ENCODE data around the gene GNG12. TPM values are rescaled to one million over a fixed set of nuclear protein-coding genes. Genes with fewer than 3 reads are reported as not detected.

Gene GNG12
- total RNA-seq, 2 donors from 2014 or later, result 29.1 to 45.4 TPM

DNA sequence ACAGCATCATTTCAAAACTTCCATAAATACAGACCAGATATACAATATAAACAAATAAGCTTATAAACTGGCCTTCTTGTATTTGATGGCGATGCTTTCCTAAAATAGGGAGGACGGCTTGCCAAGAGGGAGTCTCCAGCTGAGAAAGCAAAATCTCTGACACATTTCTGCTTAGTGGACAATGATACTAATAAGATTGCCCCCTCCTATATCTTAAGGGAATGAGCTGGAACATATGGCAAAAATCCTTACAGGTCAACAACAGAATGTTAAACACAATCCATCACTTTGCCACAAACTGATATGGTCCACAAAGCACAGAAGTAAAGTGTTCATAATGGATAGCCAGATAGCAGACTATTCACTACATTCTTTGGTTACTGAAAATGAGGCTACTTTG lies 155.3 kb downstream of the GNG12 start:
- Histone ChIP-seq H3K9me3 (no peaks in the 10 kb centered on the region), H3K4me3 (no peak overlapping the region), H3K4me1 (peaks cover 0 to 10% of the 10 kb centered on the region in 2 donors), H3K27me3 (no peaks in the 10 kb centered on the region), H3K36me3 (no peaks in the 10 kb centered on the region), H3K27ac (no peak overlapping the region)
- no peak for DNase-seq (ENCODE audit: low spot score)
- TF ChIP-seq, protein P1, sequence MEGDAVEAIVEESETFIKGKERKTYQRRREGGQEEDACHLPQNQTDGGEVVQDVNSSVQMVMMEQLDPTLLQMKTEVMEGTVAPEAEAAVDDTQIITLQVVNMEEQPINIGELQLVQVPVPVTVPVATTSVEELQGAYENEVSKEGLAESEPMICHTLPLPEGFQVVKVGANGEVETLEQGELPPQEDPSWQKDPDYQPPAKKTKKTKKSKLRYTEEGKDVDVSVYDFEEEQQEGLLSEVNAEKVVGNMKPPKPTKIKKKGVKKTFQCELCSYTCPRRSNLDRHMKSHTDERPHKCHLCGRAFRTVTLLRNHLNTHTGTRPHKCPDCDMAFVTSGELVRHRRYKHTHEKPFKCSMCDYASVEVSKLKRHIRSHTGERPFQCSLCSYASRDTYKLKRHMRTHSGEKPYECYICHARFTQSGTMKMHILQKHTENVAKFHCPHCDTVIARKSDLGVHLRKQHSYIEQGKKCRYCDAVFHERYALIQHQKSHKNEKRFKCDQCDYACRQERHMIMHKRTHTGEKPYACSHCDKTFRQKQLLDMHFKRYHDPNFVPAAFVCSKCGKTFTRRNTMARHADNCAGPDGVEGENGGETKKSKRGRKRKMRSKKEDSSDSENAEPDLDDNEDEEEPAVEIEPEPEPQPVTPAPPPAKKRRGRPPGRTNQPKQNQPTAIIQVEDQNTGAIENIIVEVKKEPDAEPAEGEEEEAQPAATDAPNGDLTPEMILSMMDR (IDR thresholded peaks at IDR 0.05), result no peak

GRCh38 chr1:67677408-67677807 lies 155.9 kb downstream of the GNG12 start:
- H3K9me3 ChIP-seq, result no peaks in the 10 kb centered on the region
- H3K36me3 ChIP-seq, result no peaks in the 10 kb centered on the region
- H3K4me1 ChIP-seq, result peaks cover 0 to 10% of the 10 kb centered on the region in 2 donors
- no peak for DNase-seq (ENCODE audit: low spot score)
- TF ChIP-seq, protein P1 (IDR thresholded peaks at IDR 0.05), result no peak
- no peaks in the 10 kb centered on the region for H3K27me3 ChIP-seq
- H3K4me3 ChIP-seq, result no peak overlapping the region
- no peak overlapping the region for H3K27ac ChIP-seq

GRCh38 chr1:67676946-67677345 lies 156.3 kb downstream of the GNG12 start:
- no peak overlapping the region for H3K27ac ChIP-seq
- DNase-seq (ENCODE audit: low spot score), result no peak
- H3K36me3 ChIP-seq, result no peaks in the 10 kb centered on the region
- no peaks in the 10 kb centered on the region for H3K27me3 ChIP-seq
- H3K4me3 ChIP-seq, result no peak overlapping the region
- no peaks in the 10 kb centered on the region for H3K9me3 ChIP-seq
- TF ChIP-seq, protein P1 (IDR thresholded peaks at IDR 0.05), result no peak
- H3K4me1 ChIP-seq, result peaks cover 0 to 10% of the 10 kb centered on the region in 2 donors

- Histone ChIP-seq H3K27ac (no peak overlapping the region), H3K27me3 (no peaks in the 10 kb centered on the region), H3K4me1 (peaks cover 0 to 10% of the 10 kb centered on the region in 2 donors), H3K9me3 (no peaks in the 10 kb centered on the region), H3K4me3 (no peak overlapping the region), H3K36me3 (no peaks in the 10 kb centered on the region)
- TF ChIP-seq, protein P1 (IDR thresholded peaks at IDR 0.05), result no peak
- DNase-seq (ENCODE audit: low spot score), result no peak
These were observed 157.0 kb downstream of the GNG12 start for GRCh38 chr1:67676287-67676686.

GRCh38 chr1:67675800-67676199 lies 157.5 kb downstream of the GNG12 start:
- Histone ChIP-seq H3K27me3 (no peaks in the 10 kb centered on the region), H3K4me3 (no peak overlapping the region), H3K36me3 (no peaks in the 10 kb centered on the region), H3K9me3 (no peaks in the 10 kb centered on the region), H3K27ac (no peak overlapping the region), H3K4me1 (peaks cover 0 to 10% of the 10 kb centered on the region in 2 donors)
- DNase-seq (ENCODE audit: low spot score), result no peak
- TF ChIP-seq, protein P1 (IDR thresholded peaks at IDR 0.05), result no peak

All from right atrium auricular region (tissue), 2 donors.